Body of pancreas (tissue), 4 donors: ENCODE results near the gene UBR3. TPM values are rescaled to one million over a fixed set of nuclear protein-coding genes. Genes with fewer than 3 reads are reported as not detected.

Source experiments
- ATAC-seq: fragments of 150-250 bp; one replicate; pipeline ENCODE4 v1.9.1; 2016
- DNase-seq, 4 donors: peaks; one replicate each; pipeline ENCODE4 v3.0.0-alpha.2; 2019
- H3K27ac ChIP-seq, 4 donors: fragments of 200-600 bp; sonication (generic); 1 replicate in 3 of 4; 2 replicates in 1 of 4; pipeline versions ENCODE4 v1.5.1 to v1.6.1; 2016 to 2019; ENCODE audit warnings: mild to moderate bottlenecking in 1 of 4, mixed read lengths in 1 of 4, moderate library complexity in 1 of 4
- H3K27me3 ChIP-seq, 2 donors: fragments of 200-600 bp; sonication (generic); one replicate each; pipeline ENCODE4 v1.6.0; 2016; ENCODE audit warnings: mild to moderate bottlenecking in 1 of 2
- H3K36me3 ChIP-seq, 2 donors: fragments of 200-600 bp; sonication (generic); replicated peaks in 1 of 2; 2 replicates each; pipeline ENCODE4 v1.5.1; 2016; ENCODE audit warnings: low read depth in 2 of 2; ENCODE audit not compliant: insufficient read depth in 1 of 2
- H3K4me1 ChIP-seq: fragments of 200-600 bp; sonication (generic); one replicate; pipeline ENCODE4 v1.6.0; 2016
- H3K4me3 ChIP-seq, 2 donors: fragments of 200-600 bp; sonication (generic); 1 replicate in 1 of 2; 2 replicates in 1 of 2; pipeline ENCODE4 v1.5.1; 2016 to 2019
- H3K9me3 ChIP-seq, 3 donors: fragments of 200-600 bp; sonication (generic); 1 replicate in 2 of 3; 2 replicates in 1 of 3; pipeline ENCODE4 v1.5.1; 2016
- CTCF ChIP-seq, 7 experiments: fragments of 450-650 bp in 4 of 7; fragments of 200-600 bp in 3 of 7; sonication (generic) in 3 of 7; IDR thresholded peaks; one replicate each; pipeline ENCODE4 v1.5.1; 2016 to 2019; ENCODE audit warnings: antibody characterized with exemption in 7 of 7
- POLR2A ChIP-seq, 3 donors: fragments of 450-650 bp; IDR thresholded peaks; one replicate each; pipeline ENCODE4 v1.6.1; 2016; ENCODE audit warnings: antibody characterized with exemption in 3 of 3, mild to moderate bottlenecking in 2 of 3
- WGBS, 2 donors: methylation state at CpG; one replicate each; pipeline ENCODE4 v1.1.5; 2017; 5-methylcytosine and 5-hydroxymethylcytosine counted together
- intact Hi-C: fragments of 100-400 bp; cut with DNase I; formaldehyde crosslinking; loops from one replicate; pipeline ENCODE4 v1.15.1; 2023
- total RNA-seq, 2 donors: library from RNA; depleted of rRNA; stranded (reverse); fragments of >200 nt; gene quantifications; one replicate each; pipeline ENCODE4 v1.1.0, GENCODE V29; 2016

UBR3 gene
- total RNA-seq, 2 donors from 2014 or later: 30.1 to 52.1 TPM

GRCh38 chr2:170086751-170087412, 259.6 kb downstream of the UBR3 start:
- no peaks in the 10 kb centered on the region for H3K36me3 ChIP-seq
- intact Hi-C loops: no loop called here
- no peaks in the 10 kb centered on the region for H3K9me3 ChIP-seq
- H3K27me3 ChIP-seq: no peaks in the 10 kb centered on the region
- no peak overlapping the region for H3K27ac ChIP-seq
- H3K4me1 ChIP-seq: no peaks in the 10 kb centered on the region
- DNase-seq: no peak
- 69 to 87% methylated on average over 2 of the region's 2 CpGs for WGBS, 2 donors
- no peak overlapping the region for H3K4me3 ChIP-seq
- TF ChIP-seq CTCF (IDR thresholded peaks at IDR 0.05) (no peak), POLR2A (IDR thresholded peaks at IDR 0.05) (no peak)
- no peak for ATAC-seq

GRCh38 chr2:170087413-170087793, 260.1 kb downstream of the UBR3 start:
- H3K9me3 ChIP-seq: no peaks in the 10 kb centered on the region
- TF ChIP-seq POLR2A (IDR thresholded peaks at IDR 0.05) (no peak), CTCF (IDR thresholded peaks at IDR 0.05) (no peak)
- intact Hi-C loops: no loop called here
- H3K36me3 ChIP-seq: no peaks in the 10 kb centered on the region
- DNase-seq (no peak), ATAC-seq (no peak)
- H3K4me3 ChIP-seq: no peak overlapping the region
- H3K27ac ChIP-seq: no peak overlapping the region
- no peaks in the 10 kb centered on the region for H3K27me3 ChIP-seq
- WGBS, 2 donors: 94 to 95% methylated on average over 2 of the region's 2 CpGs
- no peaks in the 10 kb centered on the region for H3K4me1 ChIP-seq

- no peak overlapping the region for H3K27ac ChIP-seq
- DNase-seq (no peak), ATAC-seq (no peak)
- H3K9me3 ChIP-seq: no peaks in the 10 kb centered on the region
- H3K4me1 ChIP-seq: no peaks in the 10 kb centered on the region
- TF ChIP-seq CTCF (IDR thresholded peaks at IDR 0.05): no peak
- no peak for TF ChIP-seq POLR2A (IDR thresholded peaks at IDR 0.05)
- no peaks in the 10 kb centered on the region for H3K27me3 ChIP-seq
- H3K36me3 ChIP-seq: no peaks in the 10 kb centered on the region
- intact Hi-C loops: no loop called here
- 62 to 76% methylated on average over 5 of the region's 5 CpGs for WGBS, 2 donors
- H3K4me3 ChIP-seq: no peak overlapping the region
These were observed 261.5 kb downstream of the UBR3 start for GRCh38 chr2:170088776-170089175.

- TF ChIP-seq CTCF (IDR thresholded peaks at IDR 0.05): no peak
- no peak for TF ChIP-seq POLR2A (IDR thresholded peaks at IDR 0.05)
- ATAC-seq (no peak), DNase-seq (no peak)
- no peak overlapping the region for H3K4me3 ChIP-seq
- H3K9me3 ChIP-seq: no peaks in the 10 kb centered on the region
- no peaks in the 10 kb centered on the region for H3K36me3 ChIP-seq
- no peaks in the 10 kb centered on the region for H3K27me3 ChIP-seq
- H3K4me1 ChIP-seq: no peaks in the 10 kb centered on the region
- H3K27ac ChIP-seq: no peak overlapping the region
- intact Hi-C loops: no loop called here
These were observed 263.0 kb downstream of the UBR3 start for GRCh38 chr2:170090229-170090628.

GRCh38 chr2:170091436-170091835, 264.2 kb downstream of the UBR3 start:
- no peaks in the 10 kb centered on the region for H3K36me3 ChIP-seq
- DNase-seq: no peak
- intact Hi-C loops: no loop called here
- no peaks in the 10 kb centered on the region for H3K9me3 ChIP-seq
- WGBS, 2 donors: 80 to 84% methylated on average over 3 of the region's 3 CpGs
- H3K4me3 ChIP-seq: no peak overlapping the region
- H3K27ac ChIP-seq: no peak overlapping the region
- ATAC-seq: no peak
- H3K27me3 ChIP-seq: no peaks in the 10 kb centered on the region
- no peak for TF ChIP-seq POLR2A (IDR thresholded peaks at IDR 0.05)
- no peak for TF ChIP-seq CTCF (IDR thresholded peaks at IDR 0.05)
- H3K4me1 ChIP-seq: no peaks in the 10 kb centered on the region
